Inflammatory macrophage (primary cell): ENCODE results near the gene CNIH4.
"Not testable (repeated sequence)": the region's sequence is repeated elsewhere in the genome, so short reads cannot be mapped to it uniquely, and the experiment has no call there.

ENCODE experiments used
- DNase-seq, 2 donors: peaks; one replicate each; pipeline ENCODE4 v3.0.0-alpha.2; 2020 to 2022

CNIH4 gene

GRCh38 chr1:224402472-224403036, 45.9 kb downstream of the CNIH4 start:
- no peak for DNase-seq

- no peak for DNase-seq
These were observed 48.4 kb downstream of the CNIH4 start for GRCh38 chr1:224404916-224405603.

- DNase-seq, result no peak
These were observed 48.9 kb downstream of the CNIH4 start for GRCh38 chr1:224405604-224405970.

GRCh38 chr1:224406216-224406615, 49.5 kb downstream of the CNIH4 start:
- DNase-seq, result no peak

- DNase-seq, result no peak
These were observed 51.1 kb downstream of the CNIH4 start for GRCh38 chr1:224407571-224408293.

GRCh38 chr1:224408294-224408590, 51.6 kb downstream of the CNIH4 start:
- DNase-seq, result no peak

- no peak for DNase-seq
These were observed 55.1 kb downstream of the CNIH4 start for GRCh38 chr1:224411766-224412165.

- no peak for DNase-seq
These were observed 63.4 kb downstream of the CNIH4 start for GRCh38 chr1:224420106-224420505.

- DNase-seq, result no peak
These were observed 68.7 kb downstream of the CNIH4 start for GRCh38 chr1:224425279-224425884.

GRCh38 chr1:224426869-224427268, 70.2 kb downstream of the CNIH4 start:
- DNase-seq, result not testable (repeated sequence)

- DNase-seq, result no peak
These were observed 70.7 kb downstream of the CNIH4 start for GRCh38 chr1:224427346-224427745.

- DNase-seq, result not testable (repeated sequence)
These were observed 72.0 kb downstream of the CNIH4 start for GRCh38 chr1:224428713-224429112.
